Uterus (tissue), 4 donors: Measurements from ENCODE around the gene DCLK3. TPM values are rescaled to one million over a fixed set of nuclear protein-coding genes. Genes with fewer than 3 reads are reported as not detected.

Experiments
- DNase-seq, 2 donors: peaks; one replicate each; pipeline ENCODE4 v3.0.0-alpha.2; 2019 to 2020
- H3K27ac ChIP-seq, 2 donors: fragments of 200-600 bp; sonication (generic); 1 replicate in 1 of 2; 2 replicates in 1 of 2; pipeline ENCODE4 v1.5.1; 2016 to 2018
- H3K27me3 ChIP-seq, 2 donors: fragments of 200-600 bp; sonication (generic); one replicate each; pipeline ENCODE4 v1.5.1; 2018 to 2019; ENCODE audit warnings: control low read depth in 1 of 2
- H3K36me3 ChIP-seq, 2 donors: fragments of 200-600 bp; sonication (generic); one replicate each; pipeline ENCODE4 v1.5.1; 2019; ENCODE audit warnings: control low read depth in 1 of 2
- H3K4me1 ChIP-seq, 2 donors: fragments of 200-600 bp; sonication (generic); one replicate each; pipeline ENCODE4 v1.5.1; 2018 to 2019; ENCODE audit warnings: control low read depth in 1 of 2
- H3K4me3 ChIP-seq, 2 donors: fragments of 200-600 bp; sonication (generic); 1 replicate in 1 of 2; 2 replicates in 1 of 2; pipeline ENCODE4 v1.5.1; 2018 to 2019; ENCODE audit warnings: mild to moderate bottlenecking in 1 of 2
- H3K9me3 ChIP-seq, 2 donors: fragments of 200-600 bp; sonication (generic); one replicate each; pipeline ENCODE4 v1.5.1; 2019; ENCODE audit warnings: control low read depth in 1 of 2
- CTCF ChIP-seq, 4 experiments: fragments of 200-600 bp in 2 of 4; fragments of 450-650 bp in 2 of 4; sonication (generic) in 2 of 4; IDR thresholded peaks; one replicate each; pipeline ENCODE4 v1.5.1; 2016 to 2019; ENCODE audit warnings: antibody characterized with exemption in 4 of 4, mild to moderate bottlenecking in 2 of 4, moderate library complexity in 1 of 4
- POLR2A ChIP-seq, 2 donors: fragments of 450-650 bp; IDR thresholded peaks; one replicate each; pipeline ENCODE4 v1.6.1; 2016; ENCODE audit warnings: antibody characterized with exemption in 2 of 2, mild to moderate bottlenecking in 1 of 2, moderate library complexity in 1 of 2
- intact Hi-C: fragments of 100-400 bp; cut with DNase I; formaldehyde crosslinking; loops from one replicate; pipeline ENCODE4 v1.15.1; 2023; ENCODE audit warnings: low total_unique reads
- total RNA-seq, 4 donors: library from RNA; depleted of rRNA in 3 of 4; stranded (reverse); fragments of >200 nt in 3 of 4; gene quantifications; one replicate each; pipeline versions ENCODE4 v1.1.0 to v1.2.4, GENCODE V29; 2014 to 2023
- donor health status: DM: yes; HTN: yes; CAD: no.

The DCLK3 gene
- total RNA-seq, 4 donors from 2014 or later, result 1.0 to 1.5 TPM; not detected in 2

DNA sequence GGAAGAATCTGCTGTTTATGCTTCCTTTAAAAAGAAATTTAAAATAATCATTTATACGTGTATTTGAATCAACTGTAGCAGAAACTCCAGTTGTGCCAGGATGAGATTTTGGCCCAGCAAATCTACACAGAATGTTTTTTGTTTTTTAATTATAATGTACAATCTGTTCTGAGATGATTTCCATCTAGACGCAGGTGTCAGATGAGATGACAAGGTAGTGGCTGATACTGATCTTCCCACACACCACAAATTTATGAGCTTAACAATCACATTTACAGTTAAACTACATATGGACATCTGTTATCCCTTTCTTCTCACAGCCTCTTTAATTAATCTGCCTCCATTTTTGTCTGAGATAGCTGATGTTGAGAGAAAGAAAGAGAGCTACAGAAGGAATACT, 23.6 kb downstream of the DCLK3 start:
- no peak overlapping the region for H3K27ac ChIP-seq
- no peaks in the 10 kb centered on the region for H3K27me3 ChIP-seq
- no peaks in the 10 kb centered on the region for H3K9me3 ChIP-seq
- intact Hi-C loops, result no loop called here
- no peak for DNase-seq
- no peaks in the 10 kb centered on the region for H3K36me3 ChIP-seq
- no peaks in the 10 kb centered on the region for H3K4me1 ChIP-seq
- H3K4me3 ChIP-seq, result no peak overlapping the region
- TF ChIP-seq POLR2A (IDR thresholded peaks at IDR 0.05) (no peak), CTCF (IDR thresholded peaks at IDR 0.05) (no peak)

DNA sequence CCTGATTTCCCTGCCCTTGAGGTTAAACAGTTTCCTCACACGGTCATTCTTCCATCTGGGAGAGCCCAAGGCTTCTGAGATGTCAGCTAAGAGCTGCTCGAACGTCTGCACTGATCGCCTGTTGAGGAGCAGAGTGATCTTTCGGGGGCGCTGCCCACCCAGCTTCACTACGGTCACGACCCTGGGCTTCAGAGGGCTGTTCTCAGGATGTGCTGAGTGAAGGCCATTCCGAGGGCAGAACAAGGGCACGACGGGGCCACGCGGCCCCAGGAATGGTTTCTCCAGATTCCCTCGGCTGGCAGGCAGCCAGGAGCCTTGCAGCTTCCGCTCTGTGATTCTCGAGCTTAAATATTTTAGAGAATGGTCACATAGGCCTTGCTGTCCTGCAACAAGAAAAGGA, 25.7 kb downstream of the DCLK3 start:
- Histone ChIP-seq H3K27me3 (no peaks in the 10 kb centered on the region), H3K9me3 (no peaks in the 10 kb centered on the region), H3K36me3 (no peaks in the 10 kb centered on the region), H3K4me1 (no peaks in the 10 kb centered on the region), H3K27ac (no peak overlapping the region), H3K4me3 (no peak overlapping the region)
- TF ChIP-seq CTCF (IDR thresholded peaks at IDR 0.05), result no peak
- TF ChIP-seq POLR2A (IDR thresholded peaks at IDR 0.05), result no peak
- intact Hi-C loops, result no loop called here
- DNase-seq, result no peak

DNA sequence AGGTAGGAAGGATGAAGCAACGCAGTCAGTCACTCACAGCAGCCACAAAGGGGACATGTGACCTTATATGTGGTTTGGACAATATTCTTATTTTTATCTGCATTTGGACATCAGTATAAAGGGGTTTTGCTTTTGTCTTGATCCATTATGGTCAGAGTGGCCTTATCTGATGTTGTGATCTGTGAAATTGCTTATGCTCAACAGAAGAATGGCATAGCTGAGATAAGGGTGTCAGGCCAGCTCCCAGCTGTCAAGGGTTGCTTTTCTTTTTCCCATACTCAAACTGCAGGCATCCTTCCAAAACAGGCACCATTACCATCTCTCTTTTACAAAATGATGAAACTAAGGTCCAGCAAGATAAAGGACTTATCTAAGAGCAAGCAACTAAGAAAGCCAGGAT, 28.1 kb downstream of the DCLK3 start:
- Histone ChIP-seq H3K36me3 (no peaks in the 10 kb centered on the region), H3K27ac (no peak overlapping the region), H3K9me3 (no peaks in the 10 kb centered on the region), H3K4me1 (no peaks in the 10 kb centered on the region), H3K27me3 (no peaks in the 10 kb centered on the region), H3K4me3 (no peak overlapping the region)
- no peak for TF ChIP-seq CTCF (IDR thresholded peaks at IDR 0.05)
- TF ChIP-seq POLR2A (IDR thresholded peaks at IDR 0.05), result no peak
- no peak for DNase-seq
- intact Hi-C loops, result no loop called here

DNA sequence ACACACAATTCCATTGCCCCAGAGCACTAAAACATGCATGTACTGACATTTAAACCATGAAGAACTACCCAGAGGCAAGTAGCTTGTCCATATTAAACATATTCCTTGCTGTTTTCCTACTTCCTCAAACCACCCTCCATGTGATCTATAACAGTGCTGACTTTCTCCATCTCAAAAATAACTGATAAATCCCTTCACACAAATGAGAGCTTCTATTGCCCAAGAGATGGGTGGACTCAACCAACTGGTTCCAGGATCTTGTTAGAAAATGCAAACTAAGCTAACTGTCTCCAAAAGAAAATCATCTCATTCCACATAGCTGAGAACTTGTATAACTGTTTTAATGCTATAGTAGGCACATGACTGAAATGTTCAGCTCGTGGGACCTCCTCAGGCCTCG, 29.6 kb downstream of the DCLK3 start:
- no peaks in the 10 kb centered on the region for H3K9me3 ChIP-seq
- intact Hi-C loops, result no loop called here

GRCh38 chr3:36733723-36734122, 30.6 kb downstream of the DCLK3 start:
- Histone ChIP-seq H3K4me1 (no peaks in the 10 kb centered on the region), H3K27me3 (no peaks in the 10 kb centered on the region), H3K4me3 (no peak overlapping the region), H3K9me3 (no peaks in the 10 kb centered on the region), H3K36me3 (no peaks in the 10 kb centered on the region), H3K27ac (no peak overlapping the region)
- intact Hi-C loops, result no loop called here
- no peak for TF ChIP-seq CTCF (IDR thresholded peaks at IDR 0.05)
- TF ChIP-seq POLR2A (IDR thresholded peaks at IDR 0.05), result no peak
- DNase-seq, result no peak

More for the DNA sequence above, 29.6 kb downstream of the DCLK3 start:
- TF ChIP-seq CTCF (IDR thresholded peaks at IDR 0.05), result no peak
- no peaks in the 10 kb centered on the region for H3K27me3 ChIP-seq
- no peak overlapping the region for H3K4me3 ChIP-seq
- H3K4me1 ChIP-seq, result no peaks in the 10 kb centered on the region
- H3K27ac ChIP-seq, result no peak overlapping the region
- H3K36me3 ChIP-seq, result no peaks in the 10 kb centered on the region
- DNase-seq, result no peak
